ENCODE results near the gene CD82.

Gene CD82

GRCh38 chr11:44595964-44596381, 30.5 kb downstream of the CD82 start:
- in situ Hi-C loops (cut with MboI; ENCODE audit: low sequenced_read_pairs), result no loop called here

DNA sequence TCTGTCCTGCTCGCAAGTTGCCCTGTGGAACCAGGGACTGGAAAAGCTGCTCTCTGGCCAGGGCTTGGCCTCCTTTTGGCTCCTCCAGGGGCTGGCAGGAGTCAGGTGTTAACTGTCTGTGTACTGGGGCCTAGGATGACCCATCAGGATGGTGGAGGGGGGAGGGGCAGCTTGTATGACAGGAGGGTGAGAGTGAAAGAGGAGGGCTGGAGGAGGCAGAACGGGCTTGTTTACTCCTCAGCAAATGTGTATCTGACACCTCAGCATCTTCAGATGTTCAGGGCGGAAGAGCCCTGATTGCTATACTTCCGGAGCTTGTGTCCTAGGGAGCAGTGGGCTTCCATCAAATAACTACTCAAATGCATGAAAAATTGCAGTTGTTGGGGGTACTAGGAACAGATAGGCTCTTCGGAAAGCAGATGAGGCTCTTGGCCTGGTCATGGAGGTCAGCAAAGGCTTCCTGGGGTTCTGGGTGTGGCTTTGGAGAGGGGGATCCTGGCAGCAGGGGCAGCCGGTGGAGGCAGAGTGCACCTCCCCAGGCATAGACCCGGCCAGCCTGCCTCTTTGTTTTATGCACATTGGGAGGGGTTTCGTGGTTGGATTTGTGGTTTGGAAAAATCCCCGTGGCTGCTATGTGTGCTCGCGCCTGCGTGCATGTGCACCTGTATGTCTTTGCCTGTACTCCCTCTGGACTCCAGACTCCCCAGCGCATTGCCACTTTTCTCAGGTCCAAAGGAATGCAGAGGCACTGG, 31.2 kb downstream of the CD82 start:
- in situ Hi-C loops (cut with MboI; ENCODE audit: low sequenced_read_pairs), result no loop called here

GRCh38 chr11:44597358-44598012, 32.0 kb downstream of the CD82 start:
- in situ Hi-C loops (cut with MboI; ENCODE audit: low sequenced_read_pairs), result no loop called here

DNA sequence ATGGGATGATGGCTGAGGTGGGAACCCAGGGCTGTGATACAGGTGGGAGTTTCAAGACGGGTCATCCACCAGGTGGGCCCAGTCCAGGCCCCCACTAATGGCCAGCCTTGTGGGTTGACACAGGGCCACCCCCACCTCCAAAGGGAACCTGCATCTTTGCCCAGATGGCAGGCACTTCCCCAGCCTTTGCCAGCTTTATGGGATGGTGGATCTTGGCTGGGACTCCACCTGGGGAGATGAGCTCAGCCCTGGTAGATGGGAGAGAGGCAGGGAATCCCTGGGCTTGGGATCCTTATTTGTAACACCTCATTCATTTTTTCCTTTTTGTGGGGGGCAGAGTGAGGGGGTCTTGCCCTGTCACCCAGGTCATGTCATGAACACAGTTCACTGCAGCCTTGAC, 33.4 kb downstream of the CD82 start:
- in situ Hi-C loops (cut with MboI; ENCODE audit: low sequenced_read_pairs), result no loop called here

- in situ Hi-C loops (cut with MboI; ENCODE audit: low sequenced_read_pairs), result loop anchor here (25.0 kb wide), 1 partner anchor 487 kb away; no protein-coding TSS in a partner anchor
Observed at GRCh38 chr11:44600261-44600660, 34.8 kb downstream of the CD82 start.

GRCh38 chr11:44600839-44601383, 35.4 kb downstream of the CD82 start:
- in situ Hi-C loops (cut with MboI; ENCODE audit: low sequenced_read_pairs), result loop anchor here (25.0 kb wide), 1 partner anchor 486 kb away; no protein-coding TSS in a partner anchor

GRCh38 chr11:44601471-44602370, 36.3 kb downstream of the CD82 start:
- in situ Hi-C loops (cut with MboI; ENCODE audit: low sequenced_read_pairs), result loop anchor here (25.0 kb wide), 1 partner anchor 486 kb away; no protein-coding TSS in a partner anchor

DNA sequence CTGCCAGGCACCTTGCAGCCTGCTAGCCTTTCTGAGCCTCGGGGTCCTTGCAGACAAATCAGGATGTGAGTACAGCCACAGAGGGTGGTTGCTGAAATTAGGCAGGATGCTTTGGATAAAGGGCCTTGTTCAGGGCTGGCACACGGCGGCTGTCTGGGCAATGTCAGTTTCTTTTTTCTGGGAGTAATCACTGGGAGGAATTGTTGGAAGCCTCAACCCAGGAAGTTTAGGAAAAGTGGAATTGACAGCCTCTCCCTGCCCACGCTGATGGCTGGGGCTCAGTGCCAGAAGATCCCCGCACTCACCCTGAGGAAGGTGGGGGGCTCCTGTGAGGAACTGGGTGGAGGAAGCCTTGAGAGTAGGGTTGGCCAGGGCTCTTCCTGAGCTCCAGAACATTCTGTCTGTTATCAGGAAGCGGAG, 37.4 kb downstream of the CD82 start:
- in situ Hi-C loops (cut with MboI; ENCODE audit: low sequenced_read_pairs), result loop anchor here (25.0 kb wide), 1 partner anchor 484 kb away; no protein-coding TSS in a partner anchor

DNA sequence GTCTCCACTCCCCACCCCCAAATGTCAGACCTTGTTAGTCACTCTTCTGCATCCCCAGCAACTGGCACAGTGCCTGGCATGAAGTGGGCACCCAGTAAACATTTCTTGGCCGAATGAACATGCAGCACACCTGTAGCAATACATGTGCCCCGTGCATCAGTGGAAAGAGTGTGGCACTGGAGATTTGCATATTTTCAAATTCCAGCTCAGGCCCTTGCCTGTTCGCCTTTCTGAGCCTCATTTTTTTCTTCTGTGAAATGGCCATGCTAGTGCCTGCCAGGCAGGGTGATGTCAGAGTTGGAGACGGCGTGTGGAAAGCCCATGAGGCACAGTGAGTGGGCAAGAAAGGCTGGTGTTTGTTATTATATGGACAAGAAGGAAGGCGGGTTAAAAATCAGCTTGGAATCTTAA, 38.7 kb downstream of the CD82 start:
- in situ Hi-C loops (cut with MboI; ENCODE audit: low sequenced_read_pairs), result loop anchor here (25.0 kb wide), 1 partner anchor 483 kb away; no protein-coding TSS in a partner anchor

DNA sequence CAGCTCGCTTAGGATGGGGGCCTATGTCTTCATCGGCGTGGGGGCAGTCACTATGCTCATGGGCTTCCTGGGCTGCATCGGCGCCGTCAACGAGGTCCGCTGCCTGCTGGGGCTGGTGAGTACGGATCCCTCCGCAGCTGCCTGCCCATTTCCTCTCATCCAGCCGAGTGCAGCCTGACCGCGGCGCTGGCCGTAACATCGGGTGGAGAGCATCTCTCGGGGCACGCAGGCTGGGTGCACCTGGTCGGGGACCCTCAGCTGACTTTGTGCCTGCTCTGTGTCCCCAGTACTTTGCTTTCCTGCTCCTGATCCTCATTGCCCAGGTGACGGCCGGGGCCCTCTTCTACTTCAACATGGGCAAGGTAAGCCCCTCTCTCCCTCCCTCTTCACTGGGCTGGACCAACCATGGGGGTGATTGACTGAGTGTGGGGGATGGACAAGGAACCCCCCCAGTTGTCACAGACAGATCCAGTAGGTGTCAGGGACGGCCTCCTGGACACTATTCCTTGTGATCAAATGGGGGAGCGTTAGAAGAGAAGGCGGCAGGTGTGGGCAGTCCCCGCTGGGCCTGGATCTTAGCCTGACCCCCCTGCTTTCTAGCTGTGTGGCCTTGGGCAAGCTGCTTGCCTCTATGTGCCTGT, 39.7 kb downstream of the CD82 start:
- in situ Hi-C loops (cut with MboI; ENCODE audit: low sequenced_read_pairs), result loop anchor here (5.0 to 25.0 kb wide), 2 partner anchors 33 to 482 kb away; no protein-coding TSS in a partner anchor

- in situ Hi-C loops (cut with MboI; ENCODE audit: low sequenced_read_pairs), result loop anchor here (5.0 to 25.0 kb wide), 2 partner anchors 34 to 481 kb away; no protein-coding TSS in a partner anchor
Observed at GRCh38 chr11:44605965-44606364, 40.5 kb downstream of the CD82 start.

GRCh38 chr11:44606472-44606871, 41.0 kb downstream of the CD82 start:
- in situ Hi-C loops (cut with MboI; ENCODE audit: low sequenced_read_pairs), result loop anchor here (5.0 to 25.0 kb wide), 2 partner anchors 34 to 481 kb away; no protein-coding TSS in a partner anchor

- in situ Hi-C loops (cut with MboI; ENCODE audit: low sequenced_read_pairs), result loop anchor here (5.0 to 25.0 kb wide), 2 partner anchors 35 to 480 kb away; no protein-coding TSS in a partner anchor
Observed at GRCh38 chr11:44607319-44607962, 42.0 kb downstream of the CD82 start.

DNA sequence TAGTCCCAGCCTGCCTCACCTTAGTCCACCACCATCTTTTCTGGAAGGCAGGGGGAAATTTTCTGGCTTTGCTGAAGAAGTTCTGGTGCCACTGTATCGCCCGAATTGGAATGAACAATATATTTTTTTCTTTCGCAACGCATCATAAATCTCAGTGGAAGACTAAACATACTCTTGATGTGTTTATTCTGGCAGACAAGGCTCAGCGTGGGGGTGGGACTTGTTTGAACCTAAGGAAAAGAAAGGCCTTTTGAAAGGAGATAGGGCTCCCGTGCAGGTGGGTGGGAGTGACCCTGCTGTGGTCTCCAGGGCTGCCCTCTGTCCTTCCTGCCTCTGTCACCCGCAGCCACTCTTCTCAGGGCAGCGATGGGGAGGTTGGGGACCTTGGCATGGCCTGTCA, 42.5 kb downstream of the CD82 start:
- in situ Hi-C loops (cut with MboI; ENCODE audit: low sequenced_read_pairs), result loop anchor here (5.0 to 25.0 kb wide), 2 partner anchors 36 to 479 kb away; no protein-coding TSS in a partner anchor

DNA sequence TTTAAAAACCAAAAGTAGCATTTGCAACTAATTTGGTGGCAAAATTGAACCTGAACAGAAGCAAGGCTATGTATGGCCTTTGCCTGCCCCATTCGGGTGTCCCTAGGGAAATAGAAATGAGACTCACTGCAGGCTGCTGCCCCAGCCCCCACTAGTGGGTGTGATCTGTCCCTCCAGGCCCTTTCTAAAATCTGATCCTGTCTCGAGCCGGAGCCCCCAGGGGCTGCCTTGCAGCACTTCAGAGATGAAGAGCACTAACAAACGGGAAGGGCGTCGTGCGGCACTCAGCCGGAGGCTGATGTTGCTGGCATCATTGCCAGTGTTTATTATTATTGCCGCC, 43.2 kb downstream of the CD82 start:
- in situ Hi-C loops (cut with MboI; ENCODE audit: low sequenced_read_pairs), result loop anchor here (5.0 to 25.0 kb wide), 2 partner anchors 36 to 479 kb away; no protein-coding TSS in a partner anchor

DNA sequence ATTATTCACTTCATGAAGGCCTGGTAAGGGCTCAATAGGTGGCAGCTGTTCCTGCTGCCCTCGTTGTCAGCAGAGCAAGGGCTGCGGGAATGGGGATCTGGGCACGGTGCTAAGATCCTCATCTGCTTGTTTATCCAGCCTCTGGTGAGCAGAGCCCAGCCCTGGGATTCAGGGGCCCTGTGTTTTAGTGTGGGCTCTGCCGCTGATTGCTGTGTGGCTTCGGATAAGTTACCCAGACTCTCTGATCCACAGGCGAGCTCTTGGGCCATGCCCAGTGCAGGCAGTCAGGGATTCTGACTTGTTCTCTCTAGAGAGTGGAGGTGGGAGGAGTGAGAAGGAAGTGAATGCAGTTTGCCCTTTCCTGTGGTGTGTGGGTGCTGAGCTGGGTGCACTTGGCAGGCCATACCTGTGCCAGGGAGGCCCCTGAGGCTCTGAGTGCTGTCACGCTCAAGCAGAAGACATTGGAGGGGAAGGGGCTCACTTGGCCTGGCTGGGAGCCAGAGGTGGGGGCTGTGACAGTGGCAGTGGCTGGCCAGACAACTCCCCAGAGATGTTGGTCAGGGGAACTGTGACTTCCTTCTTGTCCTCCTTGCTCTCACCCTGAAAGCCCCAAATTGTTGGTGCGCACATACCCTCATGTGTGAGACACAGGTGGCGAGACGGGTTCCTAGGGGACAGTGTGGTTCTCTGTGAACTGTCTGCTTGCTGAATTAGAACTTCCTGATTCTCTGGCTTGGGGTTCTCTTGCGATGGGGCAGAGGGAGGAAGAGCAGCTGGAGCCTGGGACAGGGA, 43.7 kb downstream of the CD82 start:
- in situ Hi-C loops (cut with MboI; ENCODE audit: low sequenced_read_pairs), result loop anchor here (5.0 to 25.0 kb wide), 2 partner anchors 37 to 478 kb away; no protein-coding TSS in a partner anchor

- in situ Hi-C loops (cut with MboI; ENCODE audit: low sequenced_read_pairs), result loop anchor here (5.0 to 25.0 kb wide), 2 partner anchors 37 to 478 kb away; no protein-coding TSS in a partner anchor
Observed at GRCh38 chr11:44609783-44610155, 44.3 kb downstream of the CD82 start.
